Testis (tissue), 3 donors: Measurements from ENCODE around the gene HELZ. TPM values are rescaled to one million over a fixed set of nuclear protein-coding genes. Genes with fewer than 3 reads are reported as not detected.

Experiments
- DNase-seq: peaks from one replicate; pipeline ENCODE4 v3.0.0-alpha.2; 2019
- H3K27ac ChIP-seq, 2 donors: fragments of 200-600 bp; sonication (generic); one replicate each; pipeline ENCODE4 v1.5.1; 2019
- H3K27me3 ChIP-seq: fragments of 200-600 bp; sonication (generic); one replicate; pipeline ENCODE4 v1.5.1; 2019
- H3K36me3 ChIP-seq: fragments of 200-600 bp; sonication (generic); one replicate; pipeline ENCODE4 v1.5.1; 2017; ENCODE audit warnings: low read depth; ENCODE audit errors: missing control alignments
- H3K4me1 ChIP-seq: fragments of 200-600 bp; sonication (generic); one replicate; pipeline ENCODE4 v1.5.1; 2019
- H3K4me3 ChIP-seq, 2 donors: fragments of 200-600 bp; sonication (generic); one replicate each; pipeline ENCODE4 v1.5.1; 2017 to 2019
- H3K9me3 ChIP-seq: fragments of 200-600 bp; sonication (generic); one replicate; pipeline ENCODE4 v1.5.1; 2017
- POLR2A ChIP-seq: fragments of 450-650 bp; IDR thresholded peaks from one replicate; pipeline ENCODE4 v1.6.1; 2017; ENCODE audit warnings: antibody characterized with exemption, mild to moderate bottlenecking, moderate library complexity
- WGBS, 2 donors: methylation state at CpG; one replicate each; pipeline ENCODE4 v1.1.5; 2018; 5-methylcytosine and 5-hydroxymethylcytosine counted together
- intact Hi-C: fragments of 100-400 bp; cut with DNase I; formaldehyde crosslinking; loops from one replicate; pipeline ENCODE4 v1.15.1; 2023; ENCODE audit warnings: low total_unique reads
- polyA plus RNA-seq: library from polyadenylated mRNA; stranded (reverse); fragments of 350-450 nt; fragmentation: Illumina TruSeq; extraction: RNeasy Lipid Tissue Mini Kit (QIAGEN cat#74804); gene quantifications from one replicate; pipeline ENCODE4 v1.2.3, GENCODE V29; 2014; ENCODE audit warnings: low read depth, low replicate concordance; ENCODE audit not compliant: insufficient read depth
- total RNA-seq, 2 donors: library from RNA; depleted of rRNA; stranded (reverse); fragments of >200 nt; gene quantifications; one replicate each; pipeline ENCODE4 v1.2.3, GENCODE V29; 2016
- TF ChIP-seq, protein P1 (sequence below), 3 experiments: fragments of 450-650 bp in 2 of 3; fragments of 200-600 bp in 1 of 3; sonication (generic) in 1 of 3; IDR thresholded peaks; one replicate each; pipeline ENCODE4 v1.5.1; 2016 to 2019; ENCODE audit warnings: antibody characterized with exemption in 3 of 3, mild to moderate bottlenecking in 2 of 3, moderate library complexity in 1 of 3

The HELZ gene
- total and polyA plus RNA-seq, 3 donors from 2014 or later = 26.2 to 154 (median 142) TPM

GRCh38 chr17:67026341-67026740 is 218.7 kb downstream of the HELZ start:
- WGBS, 2 donors = 90 to 92% methylated on average over 2 of the region's 2 CpGs
- Histone ChIP-seq H3K4me3 (no peak overlapping the region), H3K4me1 (no peaks in the 10 kb centered on the region), H3K27me3 (no peaks in the 10 kb centered on the region), H3K27ac (no peak overlapping the region), H3K36me3 (no peaks in the 10 kb centered on the region), H3K9me3 (no peaks in the 10 kb centered on the region)
- no peak for DNase-seq
- TF ChIP-seq, protein P1, sequence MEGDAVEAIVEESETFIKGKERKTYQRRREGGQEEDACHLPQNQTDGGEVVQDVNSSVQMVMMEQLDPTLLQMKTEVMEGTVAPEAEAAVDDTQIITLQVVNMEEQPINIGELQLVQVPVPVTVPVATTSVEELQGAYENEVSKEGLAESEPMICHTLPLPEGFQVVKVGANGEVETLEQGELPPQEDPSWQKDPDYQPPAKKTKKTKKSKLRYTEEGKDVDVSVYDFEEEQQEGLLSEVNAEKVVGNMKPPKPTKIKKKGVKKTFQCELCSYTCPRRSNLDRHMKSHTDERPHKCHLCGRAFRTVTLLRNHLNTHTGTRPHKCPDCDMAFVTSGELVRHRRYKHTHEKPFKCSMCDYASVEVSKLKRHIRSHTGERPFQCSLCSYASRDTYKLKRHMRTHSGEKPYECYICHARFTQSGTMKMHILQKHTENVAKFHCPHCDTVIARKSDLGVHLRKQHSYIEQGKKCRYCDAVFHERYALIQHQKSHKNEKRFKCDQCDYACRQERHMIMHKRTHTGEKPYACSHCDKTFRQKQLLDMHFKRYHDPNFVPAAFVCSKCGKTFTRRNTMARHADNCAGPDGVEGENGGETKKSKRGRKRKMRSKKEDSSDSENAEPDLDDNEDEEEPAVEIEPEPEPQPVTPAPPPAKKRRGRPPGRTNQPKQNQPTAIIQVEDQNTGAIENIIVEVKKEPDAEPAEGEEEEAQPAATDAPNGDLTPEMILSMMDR (IDR thresholded peaks at IDR 0.05) = no peak
- no peak for TF ChIP-seq POLR2A
- intact Hi-C loops = no loop called here

DNA sequence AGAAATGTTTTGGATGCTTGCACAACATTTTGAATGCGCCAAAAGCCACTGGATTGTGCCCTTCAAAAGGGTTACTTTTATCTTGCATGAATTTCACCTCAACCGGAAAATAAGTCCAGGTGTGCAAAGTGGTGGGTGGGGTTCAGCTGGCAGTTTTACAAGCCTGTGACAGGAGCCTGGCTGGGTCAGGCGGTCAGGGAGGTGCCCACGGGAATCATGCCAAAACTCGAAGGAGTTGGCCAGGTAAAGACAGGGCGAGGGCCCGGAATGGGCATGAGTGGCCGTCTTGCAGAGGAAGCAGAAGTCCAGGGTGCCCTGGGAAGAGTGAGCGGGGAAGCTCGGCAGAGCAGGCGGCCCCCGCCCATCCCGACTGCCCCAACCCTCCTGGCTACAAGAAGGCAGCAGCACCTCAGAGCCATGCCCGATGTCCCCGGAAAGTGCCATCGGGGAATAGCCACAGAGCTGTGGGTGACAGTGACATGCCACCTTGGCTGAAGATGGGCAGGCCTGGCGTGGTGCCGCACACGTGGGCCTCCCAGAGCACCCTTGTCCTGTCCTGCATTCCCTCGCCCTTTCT is 219.7 kb downstream of the HELZ start:
- Histone ChIP-seq H3K27me3 (no peaks in the 10 kb centered on the region), H3K27ac (no peak overlapping the region), H3K9me3 (no peaks in the 10 kb centered on the region), H3K4me3 (no peak overlapping the region), H3K4me1 (no peaks in the 10 kb centered on the region), H3K36me3 (no peaks in the 10 kb centered on the region)
- TF ChIP-seq, protein P1 (IDR thresholded peaks at IDR 0.05) = no peak
- no peak for TF ChIP-seq POLR2A
- 84% methylated on average over 11 to 20 of the region's 20 CpGs for WGBS, 2 donors
- no peak for DNase-seq
- intact Hi-C loops = no loop called here

GRCh38 chr17:67024736-67025135 is 220.3 kb downstream of the HELZ start:
- no peak for DNase-seq
- WGBS, 2 donors = 96 to 98% methylated on average over 5 to 17 of the region's 17 CpGs
- Histone ChIP-seq H3K4me3 (no peak overlapping the region), H3K4me1 (peaks cover 3% of the 10 kb centered on the region), H3K9me3 (no peaks in the 10 kb centered on the region), H3K27ac (no peak overlapping the region), H3K36me3 (no peaks in the 10 kb centered on the region), H3K27me3 (no peaks in the 10 kb centered on the region)
- intact Hi-C loops = no loop called here
- TF ChIP-seq, protein P1 (IDR thresholded peaks at IDR 0.05) = no peak
- TF ChIP-seq POLR2A = no peak

DNA sequence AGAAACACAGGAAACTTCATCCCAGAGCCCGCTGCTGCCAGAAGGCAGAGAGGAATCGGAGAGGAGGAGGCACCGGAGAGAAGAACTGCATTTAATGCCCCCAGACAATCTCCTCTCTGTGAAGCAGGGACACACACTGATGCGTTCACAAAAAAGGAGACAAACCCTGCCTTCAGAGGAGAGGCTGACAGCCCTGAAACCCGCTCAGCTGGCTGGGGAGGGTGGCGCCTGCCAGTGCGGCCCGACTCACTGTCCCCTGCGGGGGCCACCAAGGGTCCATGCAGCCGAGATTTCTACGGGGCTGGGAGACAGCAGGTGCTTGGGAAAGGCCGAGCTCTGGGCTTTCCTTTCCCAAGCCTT is 222.6 kb downstream of the HELZ start:
- intact Hi-C loops = no loop called here
- H3K36me3 ChIP-seq = no peaks in the 10 kb centered on the region
- H3K27ac ChIP-seq = no peak overlapping the region
- no peak overlapping the region for H3K4me3 ChIP-seq
- no peaks in the 10 kb centered on the region for H3K9me3 ChIP-seq
- 87 to 100% methylated on average over 4 to 12 of the region's 12 CpGs for WGBS, 2 donors
- H3K27me3 ChIP-seq = no peaks in the 10 kb centered on the region
- no peak for DNase-seq
- H3K4me1 ChIP-seq = peaks cover 3% of the 10 kb centered on the region
- TF ChIP-seq, protein P1 (IDR thresholded peaks at IDR 0.05) = no peak
- no peak for TF ChIP-seq POLR2A

DNA sequence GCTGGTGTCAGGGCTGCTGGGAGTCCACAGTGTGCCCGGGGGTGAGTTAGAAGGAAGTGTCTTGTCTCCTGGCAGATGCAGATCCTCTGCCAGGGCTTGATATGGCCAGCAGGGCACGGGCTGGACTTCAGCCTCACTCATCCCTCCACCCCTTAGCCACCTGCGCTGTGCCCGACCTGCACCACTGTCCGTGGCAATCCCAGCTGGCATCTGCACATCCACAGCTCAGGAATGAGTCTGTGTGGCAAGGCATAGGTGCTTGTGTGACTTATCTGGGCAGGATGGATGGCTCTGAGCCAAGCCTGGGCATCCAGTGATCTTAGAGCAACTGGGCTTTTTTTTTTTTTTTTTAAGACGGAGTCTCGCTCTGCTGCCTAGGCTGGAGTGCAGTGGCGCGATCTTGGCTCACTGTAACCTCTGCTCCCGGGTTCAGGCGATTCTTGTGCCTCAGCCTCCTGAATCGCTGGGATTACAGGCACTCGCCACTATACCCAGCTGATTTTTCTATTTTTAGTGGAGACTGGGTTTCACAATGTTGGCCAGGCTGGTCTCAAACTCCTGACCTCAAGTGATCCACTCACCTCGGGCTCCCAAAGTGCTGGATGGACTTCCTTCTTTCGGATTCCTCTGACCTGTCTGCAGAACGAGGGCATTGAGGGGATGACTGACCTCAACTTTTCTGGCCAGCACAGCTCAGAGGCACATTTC is 223.1 kb downstream of the HELZ start:
- WGBS, 2 donors = 87 to 90% methylated on average over 16 of the region's 16 CpGs
- no peak overlapping the region for H3K27ac ChIP-seq
- DNase-seq = no peak
- H3K9me3 ChIP-seq = no peaks in the 10 kb centered on the region
- intact Hi-C loops = no loop called here
- no peaks in the 10 kb centered on the region for H3K36me3 ChIP-seq
- TF ChIP-seq, protein P1 (IDR thresholded peaks at IDR 0.05) = no peak
- TF ChIP-seq POLR2A = no peak
- H3K4me3 ChIP-seq = no peak overlapping the region
- no peaks in the 10 kb centered on the region for H3K27me3 ChIP-seq
- peaks cover 3% of the 10 kb centered on the region for H3K4me1 ChIP-seq
